IMR-90 (cell line): ENCODE measurements around the gene NOP14. TPM values are rescaled to one million over a fixed set of nuclear protein-coding genes. Genes with fewer than 3 reads are reported as not detected.

Experiments used
- ATAC-seq: fragments of 200-7000 bp; cut with Tn5 transposase; 2 replicates; pipeline ENCODE4 v1.9.1; 2020; ENCODE audit warnings: low read depth, mild to moderate bottlenecking, moderate library complexity
- BruUV-seq: library from RNA; stranded (reverse); fragments of 400-500 nt; replicated peaks from 2 replicates; lab custom pipeline; 2021; lab: Mats Ljungman, UMichigan
- CTCF ChIA-PET: fragments of 300-600 bp; formaldehyde crosslinking; extraction: SDS; loops from one replicate; lab custom pipeline; 2021; ENCODE audit warnings: antibody characterized with exemption; lab: Yijun Ruan, JAX
- POLR2A ChIA-PET: fragments of 300-600 bp; sonication (Branson Sonifier 250); formaldehyde crosslinking; loops from one replicate; lab custom pipeline; 2022; ENCODE audit warnings: antibody characterized with exemption; ENCODE audit not compliant: unreplicated experiment; lab: Charles Lee
- DNase-seq: peaks from one replicate; pipeline ENCODE4 v3.0.0; 2013
- H2AFZ ChIP-seq: replicated peaks from 2 replicates; pipeline ENCODE3; 2013; ENCODE audit warnings: low read length, mild to moderate bottlenecking; ENCODE audit not compliant: poor library complexity
- H2AK5ac ChIP-seq: 2 replicates; pipeline ENCODE4 v1.6.1; 2013; ENCODE audit warnings: low read depth, low read length, inconsistent platforms
- H2AK9ac ChIP-seq: replicated peaks from 2 replicates; pipeline ENCODE3; 2013; ENCODE audit warnings: mild to moderate bottlenecking, low read depth, low read length, moderate library complexity; ENCODE audit not compliant: poor library complexity
- H2BK120ac ChIP-seq: 2 replicates; pipeline ENCODE4 v1.6.1; 2013; ENCODE audit warnings: low read depth, low read length, inconsistent platforms
- H2BK15ac ChIP-seq: 3 replicates; pipeline ENCODE4 v1.6.1; 2013; ENCODE audit warnings: low read depth, low read length, inconsistent platforms
- H2BK20ac ChIP-seq: 2 replicates; pipeline ENCODE4 v1.6.1; 2013; ENCODE audit warnings: low read depth, mild to moderate bottlenecking, inconsistent platforms, low read length, moderate library complexity
- H2BK5ac ChIP-seq: 2 replicates; pipeline ENCODE4 v1.6.1; 2013; ENCODE audit warnings: mild to moderate bottlenecking, low read depth, low read length, inconsistent platforms; ENCODE audit not compliant: poor library complexity, severe bottlenecking
- H3K14ac ChIP-seq: replicated peaks from 2 replicates; pipeline ENCODE4 v1.6.1; 2013; ENCODE audit warnings: low read depth, low read length, inconsistent platforms
- H3K18ac ChIP-seq: 2 replicates; pipeline ENCODE4 v1.6.1; 2013; ENCODE audit warnings: low read depth, low read length, control low read depth
- H3K23ac ChIP-seq: 2 replicates; pipeline ENCODE4 v1.6.1; 2013; ENCODE audit warnings: low read depth, low read length, inconsistent platforms
- H3K27ac ChIP-seq: 2 replicates; pipeline ENCODE4 v1.5.1; 2013; ENCODE audit warnings: mild to moderate bottlenecking, control low read depth, low read length; ENCODE audit not compliant: insufficient read depth
- H3K27me3 ChIP-seq: 2 replicates; pipeline ENCODE4 v1.6.1; 2013; ENCODE audit warnings: low read length; ENCODE audit not compliant: control insufficient read depth, insufficient read depth
- H3K36me3 ChIP-seq: 2 replicates; pipeline ENCODE4 v1.6.1; 2013; ENCODE audit warnings: low read length, mixed read lengths; ENCODE audit not compliant: control insufficient read depth, insufficient read depth
- H3K4ac ChIP-seq: 2 replicates; pipeline ENCODE4 v1.6.1; 2013; ENCODE audit warnings: low read depth, low read length, inconsistent platforms
- H3K4me1 ChIP-seq: 2 replicates; pipeline ENCODE4 v1.6.1; 2013; ENCODE audit warnings: low read length, mixed read lengths; ENCODE audit not compliant: control insufficient read depth, insufficient read depth
- H3K4me2 ChIP-seq: 2 replicates; pipeline ENCODE4 v1.6.1; 2013; ENCODE audit warnings: low read depth, mild to moderate bottlenecking, control low read depth, low read length, moderate library complexity
- H3K4me3 ChIP-seq: 2 replicates; pipeline ENCODE4 v1.5.1; 2013; ENCODE audit warnings: low read depth, mild to moderate bottlenecking, control low read depth, low read length, moderate library complexity; ENCODE audit not compliant: insufficient read depth
- H3K56ac ChIP-seq: 2 replicates; pipeline ENCODE4 v1.6.1; 2013; ENCODE audit warnings: low read length, inconsistent platforms; ENCODE audit not compliant: insufficient read depth; ENCODE audit errors: extremely low read depth
- H3K79me1 ChIP-seq, 2 experiments: 2 replicates each; pipeline ENCODE4 v1.6.1; 2013; ENCODE audit warnings: low read length in 2 of 2, inconsistent platforms in 1 of 2, low read depth in 1 of 2
- H3K9ac ChIP-seq: 2 replicates; pipeline ENCODE4 v1.6.1; 2013; ENCODE audit warnings: low read depth, low read length, control low read depth
- H3K9me1 ChIP-seq: 2 replicates; pipeline ENCODE4 v1.6.1; 2013; ENCODE audit warnings: low read length, inconsistent platforms; ENCODE audit not compliant: insufficient read depth
- H3K9me3 ChIP-seq: 2 replicates; pipeline ENCODE4 v1.6.1; 2013; ENCODE audit warnings: low read length; ENCODE audit not compliant: control insufficient read depth, insufficient read depth
- H4K20me1 ChIP-seq: 2 replicates; pipeline ENCODE4 v1.6.1; 2013; ENCODE audit warnings: low read length, inconsistent platforms; ENCODE audit not compliant: insufficient read depth
- H4K5ac ChIP-seq: 2 replicates; pipeline ENCODE4 v1.6.1; 2013; ENCODE audit warnings: mild to moderate bottlenecking, low read depth, low read length, control low read depth
- H4K8ac ChIP-seq, 2 experiments: 2 replicates each; pipeline ENCODE4 v1.6.1; 2013; ENCODE audit warnings: low read depth in 2 of 2, low read length in 2 of 2, control low read depth in 1 of 2, inconsistent platforms in 1 of 2
- H4K91ac ChIP-seq: 2 replicates; pipeline ENCODE4 v1.6.1; 2013; ENCODE audit warnings: low read depth, low read length, inconsistent platforms; ENCODE audit not compliant: insufficient read depth
- BHLHE40 ChIP-seq: fragments of 150-350 bp; IDR thresholded peaks from 2 replicates; pipeline ENCODE4 v1.6.1; 2016; ENCODE audit warnings: mild to moderate bottlenecking, low read depth, low read length
- CEBPB ChIP-seq: IDR thresholded peaks from 2 replicates; pipeline ENCODE4 v1.6.1; 2012; ENCODE audit warnings: low read depth, low read length, improper control_type of control experiment
- CHD1 ChIP-seq: IDR thresholded peaks from 2 replicates; pipeline ENCODE4 v1.6.1; 2012; ENCODE audit warnings: low read depth, low read length, improper control_type of control experiment
- FOS ChIP-seq: fragments of 150-350 bp; IDR thresholded peaks from 2 replicates; pipeline ENCODE4 v1.6.1; 2016; ENCODE audit warnings: low read depth, low read length
- MAFK ChIP-seq: IDR thresholded peaks from 2 replicates; pipeline ENCODE4 v1.6.1; 2012; ENCODE audit warnings: low read depth, low read length, improper control_type of control experiment
- MAZ ChIP-seq: IDR thresholded peaks from 2 replicates; pipeline ENCODE4 v1.6.1; 2012; ENCODE audit warnings: low read depth, mild to moderate bottlenecking, low read length, improper control_type of control experiment, moderate library complexity, borderline replicate concordance
- MXI1 ChIP-seq: IDR thresholded peaks from 2 replicates; pipeline ENCODE4 v1.6.1; 2012; ENCODE audit warnings: low read depth, mild to moderate bottlenecking, low read length, moderate library complexity, borderline replicate concordance
- NFE2L2 ChIP-seq: fragments of 150-350 bp; IDR thresholded peaks from 2 replicates; pipeline ENCODE4 v1.6.1; 2016; ENCODE audit warnings: low read depth, mild to moderate bottlenecking, low read length
- POLR2A ChIP-seq: IDR thresholded peaks from 2 replicates; pipeline ENCODE4 v1.6.1; 2012; ENCODE audit warnings: mild to moderate bottlenecking, low read depth, low read length
- RAD21 ChIP-seq: IDR thresholded peaks from 2 replicates; pipeline ENCODE4 v1.6.1; 2012; ENCODE audit warnings: low read length, improper control_type of control experiment
- RCOR1 ChIP-seq: IDR thresholded peaks from 2 replicates; pipeline ENCODE4 v1.6.1; 2012; ENCODE audit warnings: mild to moderate bottlenecking, low read length, improper control_type of control experiment; ENCODE audit not compliant: insufficient replicate concordance
- RFX5 ChIP-seq: IDR thresholded peaks from 2 replicates; pipeline ENCODE4 v1.8.0; 2012; ENCODE audit warnings: low read depth, mild to moderate bottlenecking, low read length, moderate library complexity
- WGBS, 2 experiments: methylation state at CpG; one replicate each; pipeline versions ENCODE4 v1.1.5 to v1.1.7; 2013; ENCODE audit warnings: missing lambda C conversion rate in 2 of 2; ENCODE audit not compliant: insufficient read length in 1 of 2; ENCODE audit errors: extremely low coverage in 2 of 2; 5-methylcytosine and 5-hydroxymethylcytosine counted together
- dilution Hi-C: fragments of 300-500 bp; cut with HindIII; formaldehyde crosslinking; loops from one replicate; pipeline ENCODE4 v1.14.3; 2018; ENCODE audit warnings: low sequenced_read_pairs; ENCODE audit not compliant: unreplicated experiment
- in situ Hi-C: fragments of 300-500 bp; cut with MboI; formaldehyde crosslinking; loops from 3 replicates; pipeline ENCODE4 v1.14.3; 2019; ENCODE audit warnings: low sequenced_read_pairs, inconsistent platforms, mixed read lengths
- intact Hi-C: fragments of 100-400 bp; cut with micrococcal nuclease; formaldehyde crosslinking; loops from 2 replicates; pipeline ENCODE4 v1.10.0; 2022
- polyA plus RNA-seq, 3 experiments: library from polyadenylated mRNA; depleted of rRNA; stranded (reverse); fragments of >200 nt; gene quantifications; 2 replicates each; pipeline ENCODE4 v1.2.3, GENCODE V29; 2012; ENCODE audit warnings: low replicate concordance in 1 of 3
- total RNA-seq: library from RNA; depleted of rRNA; stranded (reverse); fragments of >200 nt; gene quantifications from 2 replicates; pipeline ENCODE4 v1.2.3, GENCODE V29; 2012
- TF ChIP-seq, protein P1 (sequence below): conservative IDR thresholded peaks from 2 replicates; pipeline ENCODE4 v1.5.1; 2012; ENCODE audit warnings: mild to moderate bottlenecking, low read depth, low read length, improper control_type of control experiment
- TF ChIP-seq, protein P2 (sequence below): fragments of 150-350 bp; IDR thresholded peaks from 2 replicates; pipeline ENCODE4 v1.6.1; 2016; ENCODE audit warnings: low read depth, mild to moderate bottlenecking, low read length, moderate library complexity, borderline replicate concordance
- TF ChIP-seq, protein P3 (sequence below): fragments of 150-350 bp; IDR thresholded peaks from 2 replicates; pipeline ENCODE4 v1.6.1; 2017; ENCODE audit warnings: mild to moderate bottlenecking, antibody characterized with exemption, low read length, low read depth

The NOP14 gene
- total and polyA plus RNA-seq, 2 of the 4 experiments (the other 2 are of a cell fraction), result 10.9 to 12.6 TPM

DNA sequence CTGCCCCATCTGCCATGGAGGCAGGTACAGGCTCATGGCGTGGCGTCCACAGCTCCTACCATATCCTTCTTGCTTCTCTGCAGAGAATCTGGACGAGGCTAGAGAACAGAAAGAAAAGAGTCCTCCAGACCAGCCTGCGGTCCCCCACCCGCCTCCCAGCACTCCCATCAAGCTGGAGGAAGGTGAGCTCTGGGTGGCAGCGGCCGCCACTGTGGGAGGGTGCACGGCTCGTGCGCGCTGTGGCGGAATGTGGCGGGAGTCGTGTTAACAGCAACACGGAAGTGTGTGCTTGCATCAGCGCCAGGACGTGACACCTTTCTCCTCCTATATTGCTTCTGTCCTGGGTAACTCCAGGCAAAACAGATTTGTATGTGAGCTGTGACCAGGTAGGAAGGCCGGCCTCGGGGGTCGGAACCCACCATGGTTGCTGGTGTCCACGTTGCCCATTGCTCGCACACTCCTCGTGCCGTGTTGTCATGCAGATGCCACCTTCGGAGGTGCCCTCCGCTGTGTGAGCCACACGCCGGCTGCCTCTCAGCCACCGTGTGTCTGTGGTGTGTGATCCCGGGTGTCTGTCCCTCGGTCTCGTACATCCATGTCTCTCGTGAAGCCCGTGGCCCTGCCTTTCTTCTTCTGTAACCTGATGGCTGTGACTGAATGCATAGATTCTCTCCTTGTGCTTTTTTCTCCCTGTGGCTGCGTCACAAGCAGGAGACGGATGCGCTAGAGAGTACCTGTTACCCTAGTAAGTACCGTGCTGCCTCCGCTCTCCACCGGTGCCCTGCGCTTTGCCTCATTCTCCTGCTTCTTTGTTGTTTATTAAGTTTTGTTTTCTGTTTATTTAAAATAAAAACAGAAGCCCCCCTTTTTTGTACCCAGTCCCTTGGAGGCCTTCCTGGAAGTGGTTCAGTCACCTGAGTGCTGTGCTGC, 37.0 kb downstream of the NOP14 start:
- no peak overlapping the region for H3K4me3 ChIP-seq
- no peak overlapping the region for H2AK9ac ChIP-seq
- ATAC-seq (no peak), DNase-seq (no peak)
- H4K5ac ChIP-seq, result no peak overlapping the region
- H4K91ac ChIP-seq, result no peak overlapping the region
- WGBS, 2 experiments, result 90% methylated on average over 21 of the region's 41 CpGs; no CpG with 5 or more reads in 1 of the 2 experiments
- H3K36me3 ChIP-seq, result peaks cover 75% of the 10 kb centered on the region
- H3K79me1 ChIP-seq, result peaks cover 14 to 56% of the 10 kb centered on the region in 2 experiments
- H3K4me2 ChIP-seq, result no peak overlapping the region
- H2BK120ac ChIP-seq, result no peak overlapping the region
- H3K9me3 ChIP-seq, result no peaks in the 10 kb centered on the region
- H3K9me1 ChIP-seq, result peaks cover 12% of the 10 kb centered on the region; the same call in 1 of the 2 replicates
- no peak overlapping the region for H3K18ac ChIP-seq
- H3K56ac ChIP-seq, result no peak overlapping the region
- H2BK5ac ChIP-seq, result no peak overlapping the region
- H3K23ac ChIP-seq, result no peak overlapping the region
- ChIA-PET CTCF (no interaction called here), POLR2A (no interaction called here)
- no peak overlapping the region for H2BK15ac ChIP-seq
- H3K27ac ChIP-seq, result no peak overlapping the region
- in situ Hi-C loops (no loop called here), dilution Hi-C loops (no loop called here), intact Hi-C loops (no loop called here)
- H4K20me1 ChIP-seq, result peaks cover 31% of the 10 kb centered on the region; the same call in 1 of the 2 replicates
- peaks cover 4% of the 10 kb centered on the region; the same call in 1 of the 2 replicates for H3K4me1 ChIP-seq
- H2AK5ac ChIP-seq, result no peak overlapping the region
- H4K8ac ChIP-seq, result no peak overlapping the region
- H2AFZ ChIP-seq, result no peak overlapping the region
- no peak overlapping the region for H3K14ac ChIP-seq
- H3K27me3 ChIP-seq, result no peaks in the 10 kb centered on the region
- no TSS peak for BruUV-seq
- no peak overlapping the region for H3K9ac ChIP-seq
- no peak overlapping the region for H2BK20ac ChIP-seq
- no peak overlapping the region for H3K4ac ChIP-seq
- no peak for TF ChIP-seq NFE2L2
- TF ChIP-seq MAFK, result no peak
- no peak for TF ChIP-seq CEBPB
- TF ChIP-seq, protein P1, sequence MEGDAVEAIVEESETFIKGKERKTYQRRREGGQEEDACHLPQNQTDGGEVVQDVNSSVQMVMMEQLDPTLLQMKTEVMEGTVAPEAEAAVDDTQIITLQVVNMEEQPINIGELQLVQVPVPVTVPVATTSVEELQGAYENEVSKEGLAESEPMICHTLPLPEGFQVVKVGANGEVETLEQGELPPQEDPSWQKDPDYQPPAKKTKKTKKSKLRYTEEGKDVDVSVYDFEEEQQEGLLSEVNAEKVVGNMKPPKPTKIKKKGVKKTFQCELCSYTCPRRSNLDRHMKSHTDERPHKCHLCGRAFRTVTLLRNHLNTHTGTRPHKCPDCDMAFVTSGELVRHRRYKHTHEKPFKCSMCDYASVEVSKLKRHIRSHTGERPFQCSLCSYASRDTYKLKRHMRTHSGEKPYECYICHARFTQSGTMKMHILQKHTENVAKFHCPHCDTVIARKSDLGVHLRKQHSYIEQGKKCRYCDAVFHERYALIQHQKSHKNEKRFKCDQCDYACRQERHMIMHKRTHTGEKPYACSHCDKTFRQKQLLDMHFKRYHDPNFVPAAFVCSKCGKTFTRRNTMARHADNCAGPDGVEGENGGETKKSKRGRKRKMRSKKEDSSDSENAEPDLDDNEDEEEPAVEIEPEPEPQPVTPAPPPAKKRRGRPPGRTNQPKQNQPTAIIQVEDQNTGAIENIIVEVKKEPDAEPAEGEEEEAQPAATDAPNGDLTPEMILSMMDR, result no peak
- TF ChIP-seq, protein P2, sequence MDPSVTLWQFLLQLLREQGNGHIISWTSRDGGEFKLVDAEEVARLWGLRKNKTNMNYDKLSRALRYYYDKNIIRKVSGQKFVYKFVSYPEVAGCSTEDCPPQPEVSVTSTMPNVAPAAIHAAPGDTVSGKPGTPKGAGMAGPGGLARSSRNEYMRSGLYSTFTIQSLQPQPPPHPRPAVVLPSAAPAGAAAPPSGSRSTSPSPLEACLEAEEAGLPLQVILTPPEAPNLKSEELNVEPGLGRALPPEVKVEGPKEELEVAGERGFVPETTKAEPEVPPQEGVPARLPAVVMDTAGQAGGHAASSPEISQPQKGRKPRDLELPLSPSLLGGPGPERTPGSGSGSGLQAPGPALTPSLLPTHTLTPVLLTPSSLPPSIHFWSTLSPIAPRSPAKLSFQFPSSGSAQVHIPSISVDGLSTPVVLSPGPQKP, result no peak
- TF ChIP-seq FOS, result no peak
- no peak for TF ChIP-seq RAD21
- TF ChIP-seq POLR2A, result no peak
- TF ChIP-seq, protein P3, sequence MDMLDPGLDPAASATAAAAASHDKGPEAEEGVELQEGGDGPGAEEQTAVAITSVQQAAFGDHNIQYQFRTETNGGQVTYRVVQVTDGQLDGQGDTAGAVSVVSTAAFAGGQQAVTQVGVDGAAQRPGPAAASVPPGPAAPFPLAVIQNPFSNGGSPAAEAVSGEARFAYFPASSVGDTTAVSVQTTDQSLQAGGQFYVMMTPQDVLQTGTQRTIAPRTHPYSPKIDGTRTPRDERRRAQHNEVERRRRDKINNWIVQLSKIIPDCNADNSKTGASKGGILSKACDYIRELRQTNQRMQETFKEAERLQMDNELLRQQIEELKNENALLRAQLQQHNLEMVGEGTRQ, result no peak
- TF ChIP-seq RFX5, result no peak
- no peak for TF ChIP-seq CHD1
- TF ChIP-seq RCOR1, result no peak
- TF ChIP-seq MAZ, result no peak
- TF ChIP-seq MXI1, result no peak
- no peak for TF ChIP-seq BHLHE40
